NT2/D1 (cell line): ENCODE measurements around the gene HMGN4.

Experiments
- DNase-seq: peaks from one replicate; pipeline ENCODE4 v3.0.0-alpha.2; 2011; ENCODE audit warnings: low read depth, low spot score
- H3K27me3 ChIP-seq: 2 replicates; pipeline ENCODE4 v1.6.0; 2011; ENCODE audit warnings: mild to moderate bottlenecking; ENCODE audit not compliant: insufficient read length, insufficient read depth
- H3K36me3 ChIP-seq: 2 replicates; pipeline ENCODE4 v1.6.1; 2011; ENCODE audit warnings: mild to moderate bottlenecking, low read length, mixed read lengths; ENCODE audit not compliant: insufficient read depth, insufficient read length
- H3K4me1 ChIP-seq: 2 replicates; pipeline ENCODE4 v1.5.1; 2011; ENCODE audit not compliant: insufficient read depth, insufficient read length
- H3K4me3 ChIP-seq: 2 replicates; pipeline ENCODE4 v1.5.1; 2011; ENCODE audit warnings: low read depth; ENCODE audit not compliant: insufficient read length
- H3K9ac ChIP-seq: 2 replicates; pipeline ENCODE4 v1.6.0; 2011; ENCODE audit warnings: low read depth; ENCODE audit not compliant: insufficient read length
- H3K9me3 ChIP-seq: 2 replicates; pipeline ENCODE4 v1.5.1; 2011; ENCODE audit warnings: mild to moderate bottlenecking, low read length; ENCODE audit not compliant: insufficient read depth
- SUZ12 ChIP-seq: IDR thresholded peaks from 2 replicates; pipeline ENCODE4 v1.6.1; 2011; ENCODE audit not compliant: insufficient read length, insufficient read depth; ENCODE audit errors: extremely low read depth
- YY1 ChIP-seq: IDR thresholded peaks from 2 replicates; pipeline ENCODE4 v1.6.1; 2011; ENCODE audit not compliant: insufficient read length, insufficient read depth
- ZNF274 ChIP-seq: IDR thresholded peaks from 2 replicates; pipeline ENCODE4 v1.6.1; 2011; ENCODE audit warnings: mild to moderate bottlenecking, low read depth, low read length

The HMGN4 gene

DNA sequence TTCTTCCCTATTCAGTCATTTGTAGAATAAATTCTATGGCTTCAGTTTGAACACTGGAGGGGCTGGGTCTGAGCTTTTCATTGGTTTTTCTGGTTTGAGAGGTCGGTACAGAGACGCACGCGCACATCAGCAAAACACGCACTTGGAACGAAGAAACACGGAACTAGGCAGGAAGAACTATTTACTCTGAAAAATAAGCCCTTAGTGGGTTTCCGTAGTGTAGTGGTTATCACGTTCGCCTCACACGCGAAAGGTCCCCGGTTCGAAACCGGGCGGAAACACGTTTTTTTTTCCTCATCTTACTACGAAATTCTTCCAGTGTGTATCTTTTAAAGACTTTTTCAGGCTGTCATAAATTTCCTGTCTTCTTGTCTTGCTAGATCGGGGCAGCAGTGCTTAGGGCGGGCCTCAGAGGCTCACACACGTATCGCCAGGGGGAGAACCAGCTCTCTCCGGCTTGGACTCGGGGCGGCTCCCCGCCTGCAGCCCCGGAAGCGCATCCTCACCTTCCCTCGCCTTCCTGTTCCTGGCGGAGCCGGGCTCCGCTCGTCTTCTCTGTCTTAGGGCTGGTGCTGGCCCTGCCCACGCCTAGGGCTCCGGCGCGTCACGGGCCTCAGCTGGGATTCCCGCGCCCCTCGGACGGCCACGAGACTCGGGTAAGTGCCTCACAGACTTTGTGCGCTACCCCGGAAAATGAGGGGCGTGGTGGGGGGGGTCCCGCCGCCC is at the start of gene HMGN4:
Gene HMGN4, plus strand, starts transcription at position 521 of the 726 bp plus-strand sequence. CDS start 6,841 bp downstream, outside the sequence.
- Histone ChIP-seq H3K4me3 (peak within 1 kb of the TSS; percentile 58), H3K9ac (peak within 1 kb of the TSS; percentile 70), H3K9me3 (no peaks in the 10 kb centered on the region), H3K36me3 (peaks cover 15% of the 10 kb centered on the region), H3K27me3 (no peaks in the 10 kb centered on the region), H3K4me1 (no peaks in the 10 kb centered on the region)
- no peak for DNase-seq
- no peak for TF ChIP-seq ZNF274
- TF ChIP-seq YY1 = no peak
- TF ChIP-seq SUZ12 = no peak

DNA sequence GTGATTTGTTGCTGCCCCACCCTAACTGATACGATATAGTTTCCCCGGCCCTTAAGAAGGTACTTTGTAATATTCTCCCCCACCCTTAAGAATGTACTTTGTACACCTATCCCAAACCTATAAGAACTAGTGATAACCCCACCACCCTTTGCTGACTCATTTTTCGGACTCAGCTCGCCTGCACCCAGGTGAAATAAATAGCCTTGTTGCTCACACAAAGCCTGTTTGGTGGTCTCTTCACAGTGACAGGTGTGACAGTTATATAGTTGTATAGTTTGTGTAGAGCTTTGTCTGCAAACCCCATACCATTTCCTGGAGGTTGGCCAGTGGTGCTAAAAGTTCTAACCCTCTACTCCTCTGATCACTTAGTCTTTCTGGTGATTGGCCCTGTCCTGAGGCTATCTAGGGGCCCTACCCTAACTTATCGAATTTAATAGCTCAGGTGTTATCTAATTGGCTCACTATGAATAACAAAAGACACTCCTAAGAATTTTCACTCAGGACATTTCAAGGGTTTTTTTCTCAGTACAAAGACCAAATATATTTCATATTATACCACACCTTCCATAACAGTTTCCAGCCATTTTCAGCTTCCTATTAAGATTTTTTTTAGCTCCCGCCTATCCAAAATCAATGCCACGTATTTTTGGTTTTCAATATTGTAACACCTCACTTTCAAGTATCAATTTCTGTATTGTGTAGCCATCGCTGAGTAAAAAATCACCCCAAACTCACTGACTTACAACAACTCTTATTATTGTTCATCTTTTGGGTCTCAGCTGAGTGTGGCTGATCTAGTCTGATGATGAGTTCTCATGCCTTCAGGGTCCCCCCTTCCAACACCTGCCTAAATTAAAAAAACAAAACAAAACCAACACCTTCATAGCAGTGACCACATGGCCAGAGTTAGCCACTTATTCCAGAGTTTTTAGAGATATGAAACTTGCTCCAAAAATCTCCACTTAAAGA is 47.9 kb upstream of the HMGN4 start:
- no peak overlapping the region for H3K9ac ChIP-seq
- DNase-seq = no peak
- no peaks in the 10 kb centered on the region for H3K4me1 ChIP-seq
- no peaks in the 10 kb centered on the region for H3K9me3 ChIP-seq
- H3K27me3 ChIP-seq = no peaks in the 10 kb centered on the region
- no peak overlapping the region for H3K4me3 ChIP-seq
- H3K36me3 ChIP-seq = no peaks in the 10 kb centered on the region
- TF ChIP-seq SUZ12 (no peak), YY1 (no peak), ZNF274 (no peak)

DNA sequence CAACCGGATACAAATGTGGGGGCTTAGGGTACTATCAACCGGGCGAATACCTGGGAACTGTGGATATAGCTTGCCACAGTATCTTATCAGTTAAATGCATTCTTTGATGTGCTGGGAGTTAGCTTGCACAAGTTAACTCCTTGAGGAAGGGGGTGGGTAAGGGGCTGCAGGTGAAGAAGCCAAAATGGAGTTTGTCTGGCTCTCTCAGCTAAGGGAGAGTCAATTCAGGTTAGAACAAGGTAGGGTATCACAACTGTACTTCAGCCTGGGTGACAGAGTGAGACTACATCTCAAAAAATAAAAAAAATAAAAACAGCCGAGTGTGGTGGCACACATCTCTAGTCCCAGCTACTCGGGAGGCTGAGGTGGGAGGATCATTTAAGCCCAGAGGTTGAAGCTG is 46.6 kb upstream of the HMGN4 start:
- DNase-seq = no peak
- H3K27me3 ChIP-seq = no peaks in the 10 kb centered on the region
- H3K4me1 ChIP-seq = no peaks in the 10 kb centered on the region
- H3K4me3 ChIP-seq = no peak overlapping the region
- TF ChIP-seq SUZ12 (no peak), ZNF274 (no peak), YY1 (no peak)
- H3K9ac ChIP-seq = no peak overlapping the region
- no peaks in the 10 kb centered on the region for H3K9me3 ChIP-seq
- no peaks in the 10 kb centered on the region for H3K36me3 ChIP-seq

DNA sequence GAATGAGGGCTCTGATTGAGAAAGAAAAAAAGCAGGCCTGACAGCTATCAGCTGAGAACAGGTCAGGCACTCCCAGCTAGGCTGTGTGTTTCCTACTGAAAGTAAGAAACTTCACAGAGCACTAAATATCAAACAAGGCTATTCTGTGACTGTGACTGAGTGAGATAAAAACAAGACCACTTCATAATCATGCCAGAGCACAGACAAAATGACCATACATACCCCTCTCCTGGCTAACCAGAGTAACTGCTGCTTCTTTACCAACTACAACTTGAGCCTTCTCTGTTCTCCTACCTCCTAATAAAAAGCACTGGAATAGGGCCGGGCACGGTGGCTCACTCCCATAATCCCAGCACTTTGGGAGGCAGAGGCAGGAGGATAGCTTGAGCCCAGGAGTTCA is 44.9 kb upstream of the HMGN4 start:
- H3K4me1 ChIP-seq = no peaks in the 10 kb centered on the region
- TF ChIP-seq ZNF274 (no peak), SUZ12 (no peak), YY1 (no peak)
- no peak overlapping the region for H3K4me3 ChIP-seq
- H3K27me3 ChIP-seq = no peaks in the 10 kb centered on the region
- no peak overlapping the region for H3K9ac ChIP-seq
- no peaks in the 10 kb centered on the region for H3K9me3 ChIP-seq
- no peaks in the 10 kb centered on the region for H3K36me3 ChIP-seq
- DNase-seq = no peak

- TF ChIP-seq YY1 = no peak
- no peak for TF ChIP-seq ZNF274
- TF ChIP-seq SUZ12 = no peak
- no peaks in the 10 kb centered on the region for H3K4me1 ChIP-seq
- no peak for DNase-seq
- no peak overlapping the region for H3K4me3 ChIP-seq
- H3K36me3 ChIP-seq = no peaks in the 10 kb centered on the region
- H3K9ac ChIP-seq = no peak overlapping the region
- no peaks in the 10 kb centered on the region for H3K9me3 ChIP-seq
- no peaks in the 10 kb centered on the region for H3K27me3 ChIP-seq
Observed at GRCh38 chr6:26494117-26494516, 44.0 kb upstream of the HMGN4 start.

DNA sequence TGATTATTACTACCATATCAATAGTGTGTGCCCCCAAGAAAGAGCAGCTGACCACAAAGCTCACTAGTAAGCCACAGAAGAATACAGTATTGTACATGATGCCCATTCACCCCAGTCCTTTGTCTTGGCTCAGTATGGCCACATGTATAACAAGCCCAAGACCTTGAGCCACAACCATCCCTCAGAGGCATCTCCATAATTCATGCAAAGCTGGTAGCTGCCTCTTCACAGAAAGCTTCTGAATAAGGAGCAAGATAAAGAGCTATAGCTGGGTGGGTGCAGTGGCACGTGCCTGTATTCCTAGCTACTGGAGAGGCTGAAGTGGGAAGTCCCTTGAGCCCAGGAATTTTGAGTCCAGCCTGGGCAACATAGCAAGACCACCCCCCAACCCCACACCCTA is 42.9 kb upstream of the HMGN4 start:
- TF ChIP-seq SUZ12 = no peak
- no peak for TF ChIP-seq ZNF274
- TF ChIP-seq YY1 = no peak
- Histone ChIP-seq H3K36me3 (no peaks in the 10 kb centered on the region), H3K4me3 (no peak overlapping the region), H3K9me3 (no peaks in the 10 kb centered on the region), H3K27me3 (no peaks in the 10 kb centered on the region), H3K4me1 (no peaks in the 10 kb centered on the region), H3K9ac (no peak overlapping the region)
- no peak for DNase-seq

DNA sequence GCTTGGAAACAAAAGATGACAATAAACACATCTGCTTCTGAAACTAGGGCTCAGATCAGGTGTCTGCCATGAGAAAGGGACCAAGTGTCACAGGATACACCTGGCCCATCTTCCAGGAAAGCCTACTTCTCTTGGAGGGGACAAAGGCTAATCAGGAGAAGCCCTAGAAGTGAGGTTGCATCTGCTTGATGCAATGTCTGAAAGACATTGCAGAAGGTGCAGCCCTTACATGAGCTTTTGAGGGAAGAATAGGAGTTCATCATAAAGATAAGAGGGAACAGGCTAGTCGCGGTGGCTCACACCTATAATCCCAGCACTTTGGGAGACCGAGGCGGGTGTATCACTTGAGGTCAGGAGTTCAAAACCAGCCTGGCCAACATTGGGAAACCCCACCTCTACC is 40.6 kb upstream of the HMGN4 start:
- H3K4me1 ChIP-seq = no peaks in the 10 kb centered on the region
- H3K4me3 ChIP-seq = no peak overlapping the region
- no peaks in the 10 kb centered on the region for H3K27me3 ChIP-seq
- no peak overlapping the region for H3K9ac ChIP-seq
- no peaks in the 10 kb centered on the region for H3K36me3 ChIP-seq
- DNase-seq = no peak
- no peak for TF ChIP-seq ZNF274
- no peak for TF ChIP-seq SUZ12
- no peak for TF ChIP-seq YY1
- no peaks in the 10 kb centered on the region for H3K9me3 ChIP-seq
